Neural progenitor cell (in vitro differentiated cells): Measurements from ENCODE around the gene GADD45B.

Source experiments
- CTCF ChIP-seq: fragments of 200-600 bp; sonication (generic); IDR thresholded peaks from 2 replicates; pipeline ENCODE4 v1.5.1; 2017; ENCODE audit warnings: antibody characterized with exemption, mild to moderate bottlenecking
- EZH2phosphoT487 ChIP-seq: fragments of 200-600 bp; sonication (generic); IDR thresholded peaks from 2 replicates; pipeline ENCODE4 v1.6.1; 2017; ENCODE audit warnings: antibody characterized with exemption

DNA sequence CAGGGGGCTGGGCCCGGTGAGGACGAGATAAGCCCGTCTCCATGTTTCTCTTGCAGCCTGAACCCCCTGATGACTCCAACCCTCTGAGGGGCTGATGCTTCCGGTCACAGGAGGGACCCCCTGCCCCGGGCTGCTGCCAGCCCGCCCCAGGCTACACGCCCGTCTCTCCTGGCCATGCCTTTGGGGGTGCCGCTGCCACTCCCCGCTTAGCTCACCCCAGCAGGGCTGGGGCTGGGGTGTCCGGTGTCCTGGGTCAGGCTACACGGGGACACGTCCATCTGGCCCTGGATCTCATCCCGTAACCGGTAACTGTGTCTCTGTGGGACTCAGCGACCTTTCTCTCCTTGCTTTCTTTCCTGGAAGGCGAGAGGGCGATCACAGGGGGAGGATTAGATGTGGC lies 40.8 kb downstream of the GADD45B start:
- TF ChIP-seq CTCF (no peak), EZH2phosphoT487 (no peak)
